Stomach (tissue), 4 donors: ENCODE data around the gene TSHZ2.

Experiments
- POLR2A ChIP-seq, 4 donors: fragments of 450-650 bp; IDR thresholded peaks; one replicate each; pipeline ENCODE4 v1.6.1; 2016; ENCODE audit warnings: antibody characterized with exemption in 4 of 4, control low read depth in 2 of 4, mild to moderate bottlenecking in 1 of 4, moderate library complexity in 1 of 4
- TF ChIP-seq, protein P1 (sequence below), 7 experiments: fragments of 450-650 bp in 4 of 7; fragments of 200-600 bp in 3 of 7; sonication (generic) in 3 of 7; IDR thresholded peaks; one replicate each; pipeline ENCODE4 v1.5.1; 2016 to 2019; ENCODE audit warnings: antibody characterized with exemption in 7 of 7, control low read depth in 2 of 7, mild to moderate bottlenecking in 1 of 7

DNA sequence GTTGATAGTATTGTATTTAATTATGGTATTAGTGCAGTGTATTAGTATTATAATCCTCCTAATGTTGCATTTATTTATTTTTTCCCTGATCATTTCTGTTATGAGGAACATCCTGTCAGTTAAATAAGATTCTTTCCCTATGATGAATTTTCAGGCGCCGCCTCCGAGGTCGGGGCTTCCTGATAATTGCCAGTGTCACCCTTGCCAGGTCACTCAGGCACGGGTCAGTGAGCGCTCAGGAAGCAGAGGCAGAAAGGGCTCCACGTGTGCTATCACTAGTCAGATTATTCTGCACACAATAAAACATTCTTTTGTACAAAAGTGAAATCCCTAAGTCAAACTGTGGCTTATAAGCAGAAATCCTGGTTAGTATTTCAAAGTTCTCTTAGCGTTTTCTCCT is 64.8 kb downstream of the TSHZ2 start:
- TF ChIP-seq, protein P1, sequence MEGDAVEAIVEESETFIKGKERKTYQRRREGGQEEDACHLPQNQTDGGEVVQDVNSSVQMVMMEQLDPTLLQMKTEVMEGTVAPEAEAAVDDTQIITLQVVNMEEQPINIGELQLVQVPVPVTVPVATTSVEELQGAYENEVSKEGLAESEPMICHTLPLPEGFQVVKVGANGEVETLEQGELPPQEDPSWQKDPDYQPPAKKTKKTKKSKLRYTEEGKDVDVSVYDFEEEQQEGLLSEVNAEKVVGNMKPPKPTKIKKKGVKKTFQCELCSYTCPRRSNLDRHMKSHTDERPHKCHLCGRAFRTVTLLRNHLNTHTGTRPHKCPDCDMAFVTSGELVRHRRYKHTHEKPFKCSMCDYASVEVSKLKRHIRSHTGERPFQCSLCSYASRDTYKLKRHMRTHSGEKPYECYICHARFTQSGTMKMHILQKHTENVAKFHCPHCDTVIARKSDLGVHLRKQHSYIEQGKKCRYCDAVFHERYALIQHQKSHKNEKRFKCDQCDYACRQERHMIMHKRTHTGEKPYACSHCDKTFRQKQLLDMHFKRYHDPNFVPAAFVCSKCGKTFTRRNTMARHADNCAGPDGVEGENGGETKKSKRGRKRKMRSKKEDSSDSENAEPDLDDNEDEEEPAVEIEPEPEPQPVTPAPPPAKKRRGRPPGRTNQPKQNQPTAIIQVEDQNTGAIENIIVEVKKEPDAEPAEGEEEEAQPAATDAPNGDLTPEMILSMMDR (IDR thresholded peaks at IDR 0.05): no peak
- no peak for TF ChIP-seq POLR2A (IDR thresholded peaks at IDR 0.05)
